Suprapubic skin (tissue), 4 donors: ENCODE data around the gene HOXC5. TPM values are rescaled to one million over a fixed set of nuclear protein-coding genes. Genes with fewer than 3 reads are reported as not detected.

ENCODE experiments used
- DNase-seq, 2 donors: peaks; one replicate each; pipeline ENCODE4 v3.0.0-alpha.2; 2019; ENCODE audit warnings: low spot score in 2 of 2
- H3K27ac ChIP-seq: fragments of 200-600 bp; sonication (generic); one replicate; pipeline ENCODE4 v1.5.1; 2019
- H3K27me3 ChIP-seq: fragments of 200-600 bp; sonication (generic); one replicate; pipeline ENCODE4 v1.5.1; 2019
- H3K36me3 ChIP-seq: fragments of 200-600 bp; sonication (generic); one replicate; pipeline ENCODE4 v1.5.1; 2019
- H3K4me1 ChIP-seq: fragments of 200-600 bp; sonication (generic); one replicate; pipeline ENCODE4 v1.5.1; 2019
- H3K4me3 ChIP-seq: fragments of 200-600 bp; sonication (generic); one replicate; pipeline ENCODE4 v1.5.1; 2019; ENCODE audit warnings: mild to moderate bottlenecking
- H3K9me3 ChIP-seq: fragments of 200-600 bp; sonication (generic); one replicate; pipeline ENCODE4 v1.5.1; 2019
- CTCF ChIP-seq, 2 donors: fragments of 200-600 bp in 1 of 2; fragments of 450-650 bp in 1 of 2; sonication (generic) in 1 of 2; IDR thresholded peaks; one replicate each; pipeline ENCODE4 v1.5.1; 2016 to 2019; ENCODE audit warnings: antibody characterized with exemption in 2 of 2, mild to moderate bottlenecking in 1 of 2, moderate library complexity in 1 of 2
- EP300 ChIP-seq: sonication (generic); formaldehyde crosslinking; IDR thresholded peaks from one replicate; pipeline ENCODE4 v1.6.1; 2017; ENCODE audit warnings: antibody characterized with exemption
- POLR2A ChIP-seq, 2 donors: fragments of 450-650 bp; IDR thresholded peaks; one replicate each; pipeline ENCODE4 v1.6.1; 2017; ENCODE audit warnings: antibody characterized with exemption in 2 of 2, mild to moderate bottlenecking in 2 of 2, moderate library complexity in 2 of 2
- POLR2AphosphoS5 ChIP-seq, 3 donors: sonication (generic); formaldehyde crosslinking; IDR thresholded peaks; one replicate each; pipeline ENCODE4 v1.6.1; 2017; ENCODE audit warnings: antibody characterized with exemption in 3 of 3
- whole genome bisulfite sequencing: methylation state at CpG from one replicate; pipeline ENCODE4 v1.1.5; 2018; 5-methylcytosine and 5-hydroxymethylcytosine counted together
- total RNA-seq, 4 donors: library from RNA; depleted of rRNA; stranded (reverse); fragments of >200 nt; gene quantifications; one replicate each; pipeline ENCODE4 v1.1.0, GENCODE V29; 2016

Gene HOXC5
- total RNA-seq, 4 donors from 2014 or later = 0.26 to 3.5 (median 0.49) TPM; not detected in 1

DNA sequence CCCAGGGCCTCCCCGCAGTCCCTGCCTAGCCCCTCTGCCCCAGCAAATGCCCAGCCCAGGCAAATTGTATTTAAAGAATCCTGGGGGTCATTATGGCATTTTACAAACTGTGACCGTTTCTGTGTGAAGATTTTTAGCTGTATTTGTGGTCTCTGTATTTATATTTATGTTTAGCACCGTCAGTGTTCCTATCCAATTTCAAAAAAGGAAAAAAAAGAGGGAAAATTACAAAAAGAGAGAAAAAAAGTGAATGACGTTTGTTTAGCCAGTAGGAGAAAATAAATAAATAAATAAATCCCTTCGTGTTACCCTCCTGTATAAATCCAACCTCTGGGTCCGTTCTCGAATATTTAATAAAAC lies 2.4 kb upstream of the HOXC5 start:
- DNase-seq = no peak
- Histone ChIP-seq H3K9me3 (no peaks in the 10 kb centered on the region), H3K4me3 (peak overlapping the region; percentile 49), H3K27ac (peak overlapping the region; percentile 98), H3K4me1 (peaks cover 81% of the 10 kb centered on the region), H3K36me3 (no peaks in the 10 kb centered on the region), H3K27me3 (peaks cover 46% of the 10 kb centered on the region)
- 59% methylated on average over 7 of the region's 7 CpGs for WGBS
- no peak for TF ChIP-seq CTCF (IDR thresholded peaks at IDR 0.05)
- no peak for TF ChIP-seq EP300
- TF ChIP-seq POLR2A (IDR thresholded peaks at IDR 0.05) = no peak
- TF ChIP-seq POLR2AphosphoS5 (IDR thresholded peaks at IDR 0.05) = no peak

GRCh38 chr12:54030889-54031471 lies 1.9 kb upstream of the HOXC5 start:
- H3K4me3 ChIP-seq = peak overlapping the region; percentile 49
- H3K4me1 ChIP-seq = peaks cover 81% of the 10 kb centered on the region
- TF ChIP-seq POLR2A (IDR thresholded peaks at IDR 0.05) (no peak), EP300 (no peak), CTCF (IDR thresholded peaks at IDR 0.05) (no peak), POLR2AphosphoS5 (IDR thresholded peaks at IDR 0.05) (no peak)
- WGBS = 64% methylated on average over 45 of the region's 46 CpGs
- H3K36me3 ChIP-seq = no peaks in the 10 kb centered on the region
- no peaks in the 10 kb centered on the region for H3K9me3 ChIP-seq
- DNase-seq = no peak
- peak overlapping the region; percentile 98 for H3K27ac ChIP-seq
- H3K27me3 ChIP-seq = peaks cover 41% of the 10 kb centered on the region

DNA sequence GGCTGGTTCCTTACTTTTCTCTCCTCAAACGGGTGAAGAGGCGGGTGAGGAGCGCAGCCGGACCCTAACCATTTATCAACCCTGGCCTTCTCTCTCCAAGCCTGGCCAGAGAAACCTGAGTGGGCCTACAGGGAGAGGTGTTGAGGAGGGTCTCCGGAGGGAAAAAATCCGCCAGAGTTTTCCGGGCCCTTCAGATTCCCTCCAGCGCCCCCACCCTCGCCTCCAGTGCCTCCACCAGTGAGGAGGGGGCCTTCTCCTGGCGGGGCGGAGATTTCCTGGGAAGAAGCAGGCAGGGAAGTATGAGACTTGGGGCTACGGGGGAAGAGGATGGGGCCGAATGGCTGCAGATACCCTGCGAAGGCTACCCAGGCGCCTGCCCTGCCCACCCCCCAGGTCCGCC lies 1.4 kb upstream of the HOXC5 start:
- Histone ChIP-seq H3K4me1 (peaks cover 81% of the 10 kb centered on the region), H3K27me3 (peaks cover 38% of the 10 kb centered on the region), H3K27ac (peak overlapping the region; percentile 98), H3K36me3 (no peaks in the 10 kb centered on the region), H3K9me3 (no peaks in the 10 kb centered on the region), H3K4me3 (peak overlapping the region; percentile 49)
- DNase-seq = peak in 1 of 2 donors; percentile 78
- WGBS = 74% methylated on average over 16 of the region's 16 CpGs
- TF ChIP-seq CTCF (IDR thresholded peaks at IDR 0.05) (no peak), POLR2A (IDR thresholded peaks at IDR 0.05) (no peak), EP300 (no peak), POLR2AphosphoS5 (IDR thresholded peaks at IDR 0.05) (no peak)

GRCh38 chr12:54032086-54032619 lies 697 bp upstream of the HOXC5 start:
- peaks cover 81% of the 10 kb centered on the region for H3K4me1 ChIP-seq
- no peak for DNase-seq
- no peaks in the 10 kb centered on the region for H3K9me3 ChIP-seq
- peaks cover 38% of the 10 kb centered on the region for H3K27me3 ChIP-seq
- WGBS = 45% methylated on average over 6 of the region's 6 CpGs
- H3K36me3 ChIP-seq = no peaks in the 10 kb centered on the region
- H3K4me3 ChIP-seq = no peak overlapping the region
- TF ChIP-seq EP300 (no peak), CTCF (IDR thresholded peaks at IDR 0.05) (no peak), POLR2A (IDR thresholded peaks at IDR 0.05) (no peak)
- H3K27ac ChIP-seq = peak overlapping the region; percentile 98

GRCh38 chr12:54033106-54033979 lies 493 bp downstream of the HOXC5 start:
- DNase-seq = peak in 1 of 2 donors; percentile 84
- 1% methylated on average over 39 of the region's 61 CpGs for WGBS
- Histone ChIP-seq H3K9me3 (no peaks in the 10 kb centered on the region), H3K27me3 (peaks cover 38% of the 10 kb centered on the region), H3K36me3 (no peaks in the 10 kb centered on the region), H3K27ac (peak overlapping the region; percentile 47), H3K4me3 (peak overlapping the region; percentile 51), H3K4me1 (peaks cover 83% of the 10 kb centered on the region)
- no peak for TF ChIP-seq CTCF (IDR thresholded peaks at IDR 0.05)
- TF ChIP-seq POLR2A (IDR thresholded peaks at IDR 0.05) = no peak
